SK-N-SH treated with all-trans-retinoic acid at 6 μM for 48 hours (cell line): ENCODE results near the gene ABCC3.

Experiments used
- ATAC-seq: fragments of 200-7000 bp; cut with Tn5 transposase; 3 replicates; pipeline ENCODE4 v1.9.1; 2020; ENCODE audit warnings: mild to moderate bottlenecking, moderate library complexity
- ARNTL ChIP-seq: fragments of 450-650 bp; formaldehyde crosslinking; IDR thresholded peaks from 2 replicates; pipeline ENCODE4 v1.5.0; 2020; ENCODE audit warnings: low read depth, mild to moderate bottlenecking, moderate library complexity, borderline replicate concordance
- BACH2 ChIP-seq: fragments of 250-450 bp; sonication (Bioruptor Pico); IDR thresholded peaks from 2 replicates; pipeline ENCODE4 v1.9.0; 2021; ENCODE audit warnings: mild to moderate bottlenecking, borderline replicate concordance
- CREB5 ChIP-seq: fragments of 250-450 bp; sonication (Bioruptor Pico); IDR thresholded peaks from 2 replicates; pipeline ENCODE4 v1.5.1; 2020; ENCODE audit warnings: low read depth, mild to moderate bottlenecking, moderate library complexity
- CSDC2 ChIP-seq: fragments of 250-450 bp; sonication (Bioruptor Pico); IDR thresholded peaks from 2 replicates; pipeline ENCODE4 v1.5.0; 2020; ENCODE audit warnings: mild to moderate bottlenecking, moderate library complexity
- CSRNP3 ChIP-seq: fragments of 250-450 bp; sonication (Bioruptor Pico); IDR thresholded peaks from 2 replicates; pipeline ENCODE4 v1.5.1; 2021; ENCODE audit warnings: mild to moderate bottlenecking, moderate library complexity
- ISL1 ChIP-seq: fragments of 250-450 bp; sonication (Bioruptor Pico); IDR thresholded peaks from 2 replicates; pipeline ENCODE4 v2.1.2; 2022; ENCODE audit warnings: mild to moderate bottlenecking, moderate library complexity
- OSR1 ChIP-seq: fragments of 250-450 bp; sonication (Bioruptor Pico); IDR thresholded peaks from 2 replicates; pipeline ENCODE4 v1.8.0; 2022; ENCODE audit warnings: moderate library complexity, mild to moderate bottlenecking, inconsistent platforms
- PATZ1 ChIP-seq: fragments of 250-450 bp; sonication (Bioruptor Pico); IDR thresholded peaks from 2 replicates; pipeline ENCODE4 v1.8.0; 2020; ENCODE audit warnings: mild to moderate bottlenecking, moderate library complexity, borderline replicate concordance
- PPARA ChIP-seq: fragments of 250-450 bp; sonication (Bioruptor Pico); IDR thresholded peaks from 2 replicates; pipeline ENCODE4 v1.5.0; 2020; ENCODE audit warnings: mild to moderate bottlenecking, borderline replicate concordance
- RARB ChIP-seq: fragments of 250-450 bp; sonication (Bioruptor Pico); IDR thresholded peaks from 2 replicates; pipeline ENCODE4 v1.8.0; 2021; ENCODE audit warnings: mild to moderate bottlenecking, moderate library complexity
- SNAI2 ChIP-seq: fragments of 250-450 bp; sonication (Bioruptor Pico); IDR thresholded peaks from 2 replicates; pipeline ENCODE4 v1.5.0; 2020; ENCODE audit warnings: mild to moderate bottlenecking, moderate library complexity
- TOX ChIP-seq: fragments of 250-450 bp; sonication (Bioruptor Pico); IDR thresholded peaks from 2 replicates; pipeline ENCODE4 v1.8.0; 2021; ENCODE audit warnings: mild to moderate bottlenecking, moderate library complexity, borderline replicate concordance
- ZFP3 ChIP-seq: fragments of 250-450 bp; sonication (Bioruptor Pico); IDR thresholded peaks from 2 replicates; pipeline ENCODE4 v1.5.0; 2020; ENCODE audit warnings: mild to moderate bottlenecking, moderate library complexity
- ZFP30 ChIP-seq: fragments of 450-650 bp; formaldehyde crosslinking; IDR thresholded peaks from 2 replicates; pipeline ENCODE4 v1.5.0; 2022; ENCODE audit warnings: mild to moderate bottlenecking, moderate library complexity
- ZNF70 ChIP-seq: fragments of 450-650 bp; formaldehyde crosslinking; IDR thresholded peaks from 2 replicates; pipeline ENCODE4 v1.5.0; 2020; ENCODE audit warnings: mild to moderate bottlenecking, moderate library complexity
- ZNF8 ChIP-seq: fragments of 450-650 bp; formaldehyde crosslinking; IDR thresholded peaks from 2 replicates; pipeline ENCODE4 v1.5.0; 2020; ENCODE audit warnings: mild to moderate bottlenecking, moderate library complexity
- TF ChIP-seq, protein P1 (sequence below): fragments of 250-450 bp; sonication (Bioruptor Pico); IDR thresholded peaks from 2 replicates; pipeline ENCODE4 v1.8.0; 2021; ENCODE audit warnings: low read depth, mild to moderate bottlenecking, moderate library complexity, borderline replicate concordance
- TF ChIP-seq, protein P2 (sequence below): fragments of 250-450 bp; sonication (Bioruptor Pico); IDR thresholded peaks from 2 replicates; pipeline ENCODE4 v1.5.0; 2020; ENCODE audit warnings: mild to moderate bottlenecking, moderate library complexity

The ABCC3 gene

GRCh38 chr17:50638966-50639713, 4.5 kb downstream of the ABCC3 start:
- ATAC-seq = peak; percentile 84
- peak; percentile 80 for TF ChIP-seq ZFP3 (CRISPR knock-in tag)
- peak; percentile 99 for TF ChIP-seq ZNF8 (CRISPR knock-in tag)
- TF ChIP-seq, protein P1, sequence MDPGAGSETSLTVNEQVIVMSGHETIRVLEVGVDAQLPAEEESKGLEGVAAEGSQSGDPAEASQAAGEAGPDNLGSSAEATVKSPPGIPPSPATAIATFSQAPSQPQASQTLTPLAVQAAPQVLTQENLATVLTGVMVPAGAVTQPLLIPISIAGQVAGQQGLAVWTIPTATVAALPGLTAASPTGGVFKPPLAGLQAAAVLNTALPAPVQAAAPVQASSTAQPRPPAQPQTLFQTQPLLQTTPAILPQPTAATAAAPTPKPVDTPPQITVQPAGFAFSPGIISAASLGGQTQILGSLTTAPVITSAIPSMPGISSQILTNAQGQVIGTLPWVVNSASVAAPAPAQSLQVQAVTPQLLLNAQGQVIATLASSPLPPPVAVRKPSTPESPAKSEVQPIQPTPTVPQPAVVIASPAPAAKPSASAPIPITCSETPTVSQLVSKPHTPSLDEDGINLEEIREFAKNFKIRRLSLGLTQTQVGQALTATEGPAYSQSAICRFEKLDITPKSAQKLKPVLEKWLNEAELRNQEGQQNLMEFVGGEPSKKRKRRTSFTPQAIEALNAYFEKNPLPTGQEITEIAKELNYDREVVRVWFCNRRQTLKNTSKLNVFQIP (CRISPR knock-in tag) = peak; percentile 67; the same call in 1 of the 2 replicates
- no peak for TF ChIP-seq OSR1 (CRISPR knock-in tag)
- TF ChIP-seq ISL1 (CRISPR knock-in tag) = peak; percentile 13; the same call in 1 of the 2 replicates
- 0 out of 2 replicates have a peak, but pooled peaks have one; percentile 43 for TF ChIP-seq CSDC2
- no peak for TF ChIP-seq RARB (CRISPR knock-in tag)
- no peak for TF ChIP-seq TOX (CRISPR knock-in tag)
- TF ChIP-seq CSRNP3 (CRISPR knock-in tag) = no peak
- TF ChIP-seq SNAI2 = 0 out of 2 replicates have a peak, but pooled peaks have one; percentile 40
- peak; percentile 67; the same call in 1 of the 2 replicates for TF ChIP-seq PATZ1 (CRISPR knock-in tag)
- TF ChIP-seq CREB5 (CRISPR knock-in tag) = 0 out of 2 replicates have a peak, but pooled peaks have one; percentile 47
- TF ChIP-seq, protein P2, sequence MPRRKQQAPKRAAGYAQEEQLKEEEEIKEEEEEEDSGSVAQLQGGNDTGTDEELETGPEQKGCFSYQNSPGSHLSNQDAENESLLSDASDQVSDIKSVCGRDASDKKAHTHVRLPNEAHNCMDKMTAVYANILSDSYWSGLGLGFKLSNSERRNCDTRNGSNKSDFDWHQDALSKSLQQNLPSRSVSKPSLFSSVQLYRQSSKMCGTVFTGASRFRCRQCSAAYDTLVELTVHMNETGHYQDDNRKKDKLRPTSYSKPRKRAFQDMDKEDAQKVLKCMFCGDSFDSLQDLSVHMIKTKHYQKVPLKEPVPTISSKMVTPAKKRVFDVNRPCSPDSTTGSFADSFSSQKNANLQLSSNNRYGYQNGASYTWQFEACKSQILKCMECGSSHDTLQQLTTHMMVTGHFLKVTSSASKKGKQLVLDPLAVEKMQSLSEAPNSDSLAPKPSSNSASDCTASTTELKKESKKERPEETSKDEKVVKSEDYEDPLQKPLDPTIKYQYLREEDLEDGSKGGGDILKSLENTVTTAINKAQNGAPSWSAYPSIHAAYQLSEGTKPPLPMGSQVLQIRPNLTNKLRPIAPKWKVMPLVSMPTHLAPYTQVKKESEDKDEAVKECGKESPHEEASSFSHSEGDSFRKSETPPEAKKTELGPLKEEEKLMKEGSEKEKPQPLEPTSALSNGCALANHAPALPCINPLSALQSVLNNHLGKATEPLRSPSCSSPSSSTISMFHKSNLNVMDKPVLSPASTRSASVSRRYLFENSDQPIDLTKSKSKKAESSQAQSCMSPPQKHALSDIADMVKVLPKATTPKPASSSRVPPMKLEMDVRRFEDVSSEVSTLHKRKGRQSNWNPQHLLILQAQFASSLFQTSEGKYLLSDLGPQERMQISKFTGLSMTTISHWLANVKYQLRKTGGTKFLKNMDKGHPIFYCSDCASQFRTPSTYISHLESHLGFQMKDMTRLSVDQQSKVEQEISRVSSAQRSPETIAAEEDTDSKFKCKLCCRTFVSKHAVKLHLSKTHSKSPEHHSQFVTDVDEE = peak; percentile 65; the same call in 1 of the 2 replicates
- TF ChIP-seq, all 23 proteins: peak for 9

DNA sequence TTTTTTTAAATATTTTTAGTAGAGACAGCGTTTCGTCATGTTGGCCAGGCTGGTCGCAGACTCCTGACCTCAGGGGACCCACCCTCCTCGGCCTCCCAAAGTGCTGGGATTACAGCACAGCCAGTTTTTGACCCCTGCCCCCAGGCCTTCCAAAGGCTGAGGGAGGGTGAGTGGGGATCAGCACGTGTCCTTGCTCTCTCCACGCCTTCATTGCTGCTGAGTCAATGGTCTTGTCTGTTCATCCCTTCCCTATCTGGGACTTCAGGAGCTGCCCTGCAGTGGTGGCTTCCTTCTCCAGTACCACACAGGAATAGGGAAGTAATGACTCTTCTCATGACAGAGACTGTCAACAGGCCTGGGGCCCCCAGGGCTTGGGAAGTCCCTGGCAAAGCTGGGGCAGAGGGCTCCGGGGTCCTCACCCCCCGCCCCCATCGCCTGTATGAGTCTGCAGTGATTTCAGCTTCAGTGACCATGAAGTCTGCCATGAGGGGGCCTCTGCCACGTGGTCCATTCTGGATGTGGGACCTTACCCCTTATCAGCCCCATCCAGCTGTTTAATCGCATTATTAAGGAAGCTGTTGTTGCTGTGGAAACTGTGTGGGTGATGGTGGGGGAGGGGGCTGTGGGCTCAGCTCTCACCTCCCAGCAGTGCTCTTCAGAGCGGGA, 6.1 kb downstream of the ABCC3 start:
- TF ChIP-seq ZNF70 (CRISPR knock-in tag) = no peak
- no peak for TF ChIP-seq SNAI2
- TF ChIP-seq BACH2 (CRISPR knock-in tag) = no peak
- TF ChIP-seq, protein P2 = no peak
- no peak for TF ChIP-seq PATZ1 (CRISPR knock-in tag)
- TF ChIP-seq PPARA (CRISPR knock-in tag) = no peak
- TF ChIP-seq ZNF8 (CRISPR knock-in tag) = no peak
- TF ChIP-seq OSR1 (CRISPR knock-in tag) = no peak
- TF ChIP-seq ZFP30 = no peak
- no peak for TF ChIP-seq CSRNP3 (CRISPR knock-in tag)
- no peak for TF ChIP-seq ARNTL (CRISPR knock-in tag)
- no peak for TF ChIP-seq ZFP3 (CRISPR knock-in tag)
- TF ChIP-seq, all 23 proteins: peak for 0

More for the DNA sequence above, 6.1 kb downstream of the ABCC3 start:
- no peak for ATAC-seq
